HG02763 (cell line): ENCODE measurements around the gene SMYD2.

ENCODE experiments used
- ATAC-seq: cut with Tn5 transposase; IDR thresholded peaks from one replicate; pipeline ENCODE4 v1.9.1; 2021; ENCODE audit warnings: mild to moderate bottlenecking, moderate library complexity; ENCODE audit not compliant: unreplicated experiment

Gene SMYD2

DNA sequence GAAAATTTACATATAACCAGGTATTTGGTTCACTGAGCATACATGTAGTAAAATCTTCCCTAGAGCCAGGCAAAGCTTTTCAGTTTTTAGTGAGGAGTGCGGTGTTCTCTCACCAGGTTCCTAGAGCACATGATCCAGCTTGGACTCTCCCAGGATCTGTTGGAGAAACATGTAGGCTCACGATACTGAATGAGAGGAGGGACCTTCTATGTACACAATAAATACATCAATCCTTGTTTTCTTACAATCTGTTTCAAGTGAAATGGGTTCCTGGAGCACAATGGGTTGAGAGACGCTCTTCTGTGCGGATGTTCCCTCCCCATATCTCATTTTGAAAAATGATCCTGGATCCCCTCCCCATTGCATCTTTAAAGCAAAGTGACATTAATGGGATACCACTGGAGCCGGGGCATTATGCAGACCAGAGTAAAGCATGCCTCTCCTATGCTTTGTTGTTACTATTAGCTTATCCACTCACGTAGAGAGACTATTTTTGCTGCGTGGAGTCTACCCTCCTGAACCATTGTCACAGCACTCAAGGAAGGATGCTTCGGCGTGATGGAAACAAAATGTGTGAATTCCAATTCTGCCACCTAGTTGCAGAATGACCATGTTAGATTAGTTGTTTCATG is 19.3 kb downstream of the SMYD2 start:
- no peak for ATAC-seq

DNA sequence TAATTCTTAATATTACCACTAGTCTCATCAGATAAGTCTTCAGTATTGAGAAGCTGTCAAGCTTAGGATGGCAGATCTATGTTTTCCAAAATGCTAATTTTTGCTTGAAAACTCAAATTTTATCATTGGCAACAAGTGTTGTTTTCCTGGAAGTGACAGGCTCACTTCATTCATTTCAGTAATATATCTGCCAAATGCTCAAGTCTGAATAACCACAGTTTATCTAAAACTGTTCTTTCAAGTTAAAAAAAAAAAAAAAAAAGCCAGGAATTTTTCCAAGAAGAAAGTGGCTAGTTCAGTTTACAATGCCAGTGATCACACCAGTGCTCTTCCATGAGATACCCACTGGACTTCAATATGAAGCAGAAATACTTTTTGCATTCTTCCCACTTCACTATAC is 20.6 kb downstream of the SMYD2 start:
- no peak for ATAC-seq

DNA sequence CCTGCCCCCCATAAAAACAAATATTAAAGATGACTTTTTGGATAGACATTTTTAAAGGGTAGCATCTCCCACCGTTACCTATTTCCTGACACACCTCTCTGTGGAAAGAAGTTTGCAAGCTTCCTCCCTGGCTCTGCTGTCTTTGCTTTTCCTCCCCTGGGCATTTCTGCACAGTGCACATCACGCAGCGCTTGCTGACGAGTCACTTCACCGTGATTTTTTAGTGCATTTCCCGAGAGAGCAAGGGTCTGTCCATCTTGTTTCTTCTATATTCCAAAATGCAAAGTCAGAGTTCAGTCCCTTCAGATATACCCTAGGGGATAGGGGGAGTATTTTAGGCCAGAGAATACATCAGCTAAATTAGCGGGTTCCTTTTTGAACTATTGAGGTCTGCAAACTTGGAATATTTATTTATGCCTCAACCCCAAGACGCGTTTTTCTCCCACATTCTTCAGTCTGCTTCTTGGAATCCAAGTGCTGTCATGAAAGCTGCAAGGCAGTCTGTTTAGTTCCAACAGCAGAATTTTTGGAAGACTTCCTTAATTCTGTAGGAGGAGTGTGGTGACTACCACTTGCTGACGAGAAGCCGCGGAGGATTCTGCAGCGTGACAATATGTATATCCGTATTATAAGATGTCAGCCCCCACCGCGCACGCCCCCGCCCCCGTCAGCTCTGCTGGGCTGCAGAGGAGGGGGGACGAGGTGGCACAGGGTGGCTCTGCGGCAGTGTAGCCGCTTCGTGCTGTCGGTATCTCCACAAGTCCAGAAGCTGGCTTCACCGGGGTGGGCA is 22.4 kb downstream of the SMYD2 start:
- ATAC-seq: no peak

DNA sequence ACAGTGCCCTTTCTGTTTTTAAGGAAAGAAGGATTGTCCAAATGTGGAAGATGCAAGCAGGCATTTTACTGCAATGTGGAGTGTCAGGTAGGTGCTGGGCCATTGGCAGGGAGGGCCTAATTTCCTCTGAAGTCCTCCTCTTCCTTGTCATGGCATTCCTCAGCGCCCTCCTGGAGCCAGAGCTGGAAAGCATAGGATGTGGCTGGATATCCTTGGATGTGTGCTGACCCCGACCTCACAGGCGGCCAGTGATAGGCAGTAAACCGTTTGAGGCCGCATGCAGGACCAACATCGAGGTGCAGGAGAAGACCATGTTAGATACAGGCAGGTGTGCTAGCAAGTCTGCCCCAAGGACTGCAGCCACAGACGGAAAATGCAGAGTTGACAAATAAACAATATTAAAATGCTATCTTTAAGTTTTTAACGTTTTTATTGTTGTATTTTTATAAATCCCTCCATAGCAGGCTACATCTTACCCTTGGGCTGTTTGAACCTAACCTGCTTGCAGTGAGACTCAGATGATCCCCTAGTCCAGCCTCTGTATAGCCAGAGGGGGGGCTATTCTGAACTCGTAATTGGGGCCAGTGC is 24.3 kb downstream of the SMYD2 start:
- no peak for ATAC-seq

DNA sequence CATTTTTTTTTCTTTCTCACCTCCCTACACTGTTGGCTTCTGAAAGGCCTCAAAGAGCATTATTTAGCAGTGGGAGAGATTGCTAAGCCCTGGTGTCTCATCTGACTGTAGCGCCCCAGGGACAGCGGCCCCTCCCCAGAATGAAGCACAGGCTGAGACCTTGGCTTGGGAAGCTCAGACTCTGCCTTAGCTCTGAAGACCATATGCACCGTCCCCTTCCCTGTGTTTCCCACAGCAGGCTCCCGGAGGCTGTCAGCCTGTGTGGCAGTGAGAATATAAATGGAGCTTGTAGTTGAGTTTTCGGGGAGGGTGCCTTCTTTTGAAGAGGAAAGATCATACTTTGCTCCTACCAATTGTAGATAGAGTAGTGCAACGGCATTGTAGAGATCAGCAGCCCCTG is 25.3 kb downstream of the SMYD2 start:
- ATAC-seq: no peak

DNA sequence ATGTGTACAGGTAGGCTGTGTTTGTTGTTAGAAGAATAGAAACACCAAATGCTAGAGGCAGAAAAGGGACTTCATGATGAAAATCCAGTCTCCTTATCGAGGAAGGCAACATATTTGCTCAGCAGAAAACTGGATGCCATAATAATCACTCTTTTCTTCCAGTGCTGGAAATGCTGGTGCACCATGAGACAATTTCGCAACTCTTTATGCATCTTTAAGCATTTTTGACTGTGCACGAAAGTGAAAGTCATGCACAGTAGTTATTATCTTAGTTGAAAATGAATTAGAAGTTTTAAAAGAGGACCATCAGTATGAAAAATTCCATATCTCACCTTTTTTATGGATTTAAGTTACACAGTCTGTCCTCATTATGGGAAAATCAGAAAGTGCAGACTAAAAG is 29.1 kb downstream of the SMYD2 start:
- no peak for ATAC-seq

DNA sequence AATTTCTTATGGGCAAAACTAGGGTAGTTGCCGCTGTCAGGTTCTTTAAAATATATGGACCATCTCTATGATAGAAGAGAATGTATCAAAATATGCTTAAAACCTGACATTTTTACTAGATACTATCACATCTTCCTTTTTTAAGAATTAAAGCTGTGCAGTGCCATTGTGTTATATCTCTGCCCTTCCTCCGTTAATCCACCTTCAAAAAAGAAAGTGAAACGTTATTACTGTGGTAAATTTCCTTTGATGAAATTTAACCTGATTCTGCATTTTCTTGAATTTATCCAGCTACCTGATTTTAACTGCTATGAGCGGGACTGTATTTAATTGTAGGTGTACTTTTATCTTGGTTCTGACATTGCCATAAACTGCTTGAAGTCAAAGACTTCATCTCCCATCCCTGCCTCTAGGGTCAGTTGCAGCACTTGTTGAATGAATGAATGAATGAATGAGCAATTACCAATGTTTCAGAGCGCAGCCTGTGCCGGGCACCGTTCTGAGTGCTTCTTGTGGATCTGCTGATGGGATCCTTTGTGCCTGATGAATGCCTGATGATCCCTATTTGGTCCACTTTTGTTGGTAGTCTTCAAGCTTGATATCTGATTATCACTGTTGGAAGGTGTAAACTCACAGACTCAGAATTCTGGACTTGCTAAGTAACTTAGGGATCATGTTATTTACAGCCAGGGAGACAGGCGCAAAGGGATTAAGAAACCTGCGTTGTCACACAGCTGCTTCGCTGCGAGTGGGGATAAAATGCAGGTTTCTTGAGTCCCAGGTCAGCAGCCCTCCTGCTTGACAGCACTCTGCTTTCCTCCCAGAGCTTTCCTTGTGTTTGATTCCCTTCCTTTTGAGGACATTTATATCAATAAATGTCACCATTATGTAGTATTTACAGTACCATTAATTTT is 30.1 kb downstream of the SMYD2 start:
- ATAC-seq: no peak

DNA sequence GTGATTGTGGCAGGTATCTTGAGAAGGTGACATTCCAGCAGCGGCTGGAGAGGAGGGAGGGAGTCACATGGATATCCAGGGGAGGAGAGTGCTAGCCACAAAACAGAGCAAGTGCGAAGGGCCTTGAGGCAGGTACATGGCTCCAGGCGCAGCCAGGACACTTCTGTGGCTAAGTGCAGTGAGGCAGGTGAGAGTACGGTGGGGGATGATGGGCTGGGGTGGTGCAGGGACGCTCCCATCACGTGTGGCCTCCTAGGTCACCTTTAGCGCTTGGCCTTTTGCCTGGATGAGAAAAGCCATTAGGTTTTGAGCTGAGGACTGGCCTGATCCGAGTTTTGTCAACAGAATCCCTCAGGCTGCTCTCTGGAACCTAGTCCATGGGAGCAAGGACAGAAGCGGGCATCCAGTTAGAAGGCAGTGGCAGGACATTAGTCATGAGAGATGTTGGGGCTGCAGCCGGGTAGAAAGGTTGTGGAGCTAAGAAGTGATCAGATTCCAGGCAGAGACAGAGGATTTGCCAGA is 31.6 kb downstream of the SMYD2 start:
- no peak for ATAC-seq

DNA sequence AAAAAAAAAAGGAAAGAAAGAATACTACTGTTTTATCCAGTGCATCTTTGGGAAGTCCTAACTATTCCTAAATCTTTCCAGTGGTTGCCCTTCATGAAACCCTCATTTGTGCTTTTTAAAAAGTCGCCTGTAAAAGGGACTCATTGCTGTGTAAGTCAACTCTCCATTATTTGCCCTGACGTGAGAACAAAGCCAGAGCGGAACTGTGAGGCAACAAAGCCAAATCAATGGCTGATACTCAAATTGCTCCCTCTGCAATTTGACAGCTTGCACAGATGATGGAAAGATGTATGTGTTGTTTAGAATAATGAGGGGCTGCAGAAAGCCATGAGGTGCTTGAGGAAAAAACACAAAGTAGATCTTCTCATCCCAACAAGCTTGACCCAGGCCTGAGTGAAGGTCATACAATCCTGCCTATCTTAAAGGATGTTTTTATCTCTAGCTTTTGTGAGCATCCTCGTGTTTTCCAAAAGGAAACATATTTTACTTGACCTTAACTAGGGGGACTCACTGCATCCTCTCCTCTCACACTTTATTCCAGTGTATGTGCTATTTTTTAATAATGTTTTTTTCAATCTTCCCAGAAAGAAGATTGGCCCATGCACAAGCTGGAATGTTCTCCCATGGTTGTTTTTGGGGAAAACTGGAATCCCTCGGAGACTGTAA is 33.4 kb downstream of the SMYD2 start:
- no peak for ATAC-seq

DNA sequence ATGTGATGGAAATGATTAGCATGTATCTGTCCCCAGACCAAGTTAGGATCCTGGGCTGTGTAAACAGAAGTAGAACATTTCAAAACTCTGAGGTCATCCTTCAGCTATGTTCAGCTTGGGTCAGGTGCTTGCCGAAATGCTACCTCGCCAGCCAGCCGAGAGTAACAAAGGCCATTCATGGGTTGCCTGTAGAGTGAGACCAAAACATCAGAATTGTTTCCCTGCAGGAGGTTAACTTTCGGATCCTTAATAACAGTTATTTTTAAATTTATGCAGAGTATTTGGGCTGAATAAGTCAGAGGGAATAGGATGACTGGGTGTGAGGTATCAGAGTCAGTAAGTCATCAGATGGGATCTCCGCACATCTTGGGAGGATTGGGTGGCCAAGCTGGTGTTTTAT is 35.6 kb downstream of the SMYD2 start:
- ATAC-seq: no peak

DNA sequence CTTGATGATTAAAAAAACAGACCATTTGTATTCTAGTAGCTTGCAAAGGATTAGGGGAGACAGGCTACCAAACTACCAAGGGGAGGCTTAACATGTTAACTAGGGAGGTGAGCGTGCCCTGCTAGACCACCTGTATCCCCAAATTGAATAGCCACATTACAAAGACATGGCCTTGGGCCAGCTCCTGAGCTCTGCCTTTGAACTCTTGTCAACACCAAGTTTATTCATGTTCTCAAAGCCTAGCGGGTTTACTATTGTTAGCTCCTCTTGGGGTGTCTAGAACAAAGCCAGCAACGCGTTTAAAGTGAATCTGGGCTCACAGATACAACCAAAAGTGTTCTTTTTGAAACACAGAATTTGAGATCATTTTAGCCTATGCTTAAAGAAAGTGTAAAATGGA is 36.3 kb downstream of the SMYD2 start:
- ATAC-seq: no peak

DNA sequence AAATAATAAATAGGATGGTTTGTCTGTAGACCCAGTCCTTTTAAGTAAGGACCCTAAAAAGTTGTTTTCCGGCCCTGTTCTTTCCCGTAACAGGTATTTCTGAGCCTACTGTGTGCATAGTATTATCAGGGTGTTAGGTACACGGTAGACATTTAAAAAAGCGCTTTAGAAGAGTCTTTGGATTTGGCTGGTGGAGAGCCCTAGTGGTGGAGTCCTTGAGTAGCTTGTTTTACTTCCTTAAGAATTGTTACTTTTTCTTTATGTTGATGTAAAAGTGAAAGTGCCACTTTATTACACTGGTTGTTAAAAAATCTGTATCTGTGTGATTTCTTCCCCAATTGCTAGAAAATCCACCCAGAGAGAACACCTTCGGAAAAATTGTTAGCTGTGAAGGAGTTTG is 36.8 kb downstream of the SMYD2 start:
- ATAC-seq: no peak

DNA sequence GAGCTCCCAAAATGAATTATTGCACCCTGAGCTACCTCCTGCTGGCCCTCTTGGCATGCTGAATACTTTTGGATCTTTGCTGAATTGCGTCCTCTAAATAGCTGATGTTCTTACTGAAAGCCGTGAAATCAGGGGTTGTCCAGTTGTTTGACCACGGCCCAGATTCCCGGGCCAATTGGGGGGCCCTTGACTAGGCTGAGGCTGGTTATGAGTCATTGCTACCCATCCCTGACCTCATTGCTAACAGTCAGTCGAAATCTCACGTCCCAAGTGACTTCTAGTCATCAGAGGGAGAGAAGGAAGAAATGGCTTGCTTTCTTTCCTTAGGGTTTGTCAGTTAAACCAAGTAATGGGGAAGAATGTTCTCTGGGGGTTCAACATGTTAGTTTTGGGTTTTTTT is 37.4 kb downstream of the SMYD2 start:
- ATAC-seq: no peak

DNA sequence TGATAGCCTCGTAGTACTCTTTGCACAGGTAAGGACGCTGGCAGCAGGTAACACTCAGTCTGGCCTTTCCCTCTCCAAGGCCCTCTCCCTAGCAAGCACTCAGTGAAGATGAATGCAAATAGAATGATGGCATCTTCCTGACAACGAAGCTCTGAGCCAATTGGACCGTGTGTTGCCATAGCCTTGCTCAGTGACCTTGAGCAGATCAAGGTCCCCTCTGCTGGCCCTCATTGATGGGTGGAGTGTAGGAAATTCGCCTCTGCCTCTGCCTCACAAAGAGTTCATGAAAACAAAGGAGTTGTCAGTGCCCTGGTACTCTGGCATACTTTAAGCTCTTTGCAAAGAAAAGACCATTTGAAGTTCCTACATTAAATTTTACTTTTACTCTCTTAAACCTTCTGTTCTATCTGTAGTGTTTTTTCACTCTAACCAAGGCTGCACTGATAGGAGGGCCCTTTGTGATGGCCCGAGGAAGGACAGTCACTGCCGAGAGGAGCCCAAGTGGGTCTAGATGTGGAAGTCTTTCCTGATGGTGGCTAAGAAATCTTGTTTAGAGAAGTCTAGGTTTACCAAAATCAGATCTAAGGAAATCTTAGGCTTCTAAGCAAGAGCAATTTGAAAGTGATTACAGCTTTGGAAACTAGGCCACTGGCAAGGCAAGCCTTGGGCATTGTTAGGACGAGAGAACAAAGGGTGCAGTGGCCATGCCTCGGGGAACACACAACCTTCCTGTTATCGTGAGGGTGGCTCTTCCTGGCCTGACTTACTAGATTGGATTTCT is 38.2 kb downstream of the SMYD2 start:
- no peak for ATAC-seq

DNA sequence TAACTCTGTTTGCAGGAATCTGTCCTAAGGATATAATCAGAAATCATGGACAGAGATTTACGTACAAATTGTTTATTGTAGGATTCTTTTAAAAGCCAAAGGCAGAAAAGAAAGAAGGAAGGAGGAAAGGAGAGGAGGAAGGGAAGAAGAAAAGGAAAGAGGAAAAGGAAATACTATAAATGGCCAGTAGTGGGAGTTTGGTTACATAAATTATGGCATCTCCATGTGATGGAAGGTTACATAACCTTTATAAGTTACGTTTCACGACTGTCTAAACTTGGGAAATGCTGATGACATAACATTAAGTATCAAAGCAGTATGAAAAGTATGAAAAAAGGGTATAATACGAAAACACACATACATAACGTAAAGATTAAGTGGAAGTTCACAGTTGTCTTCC is 39.0 kb downstream of the SMYD2 start:
- ATAC-seq: no peak

DNA sequence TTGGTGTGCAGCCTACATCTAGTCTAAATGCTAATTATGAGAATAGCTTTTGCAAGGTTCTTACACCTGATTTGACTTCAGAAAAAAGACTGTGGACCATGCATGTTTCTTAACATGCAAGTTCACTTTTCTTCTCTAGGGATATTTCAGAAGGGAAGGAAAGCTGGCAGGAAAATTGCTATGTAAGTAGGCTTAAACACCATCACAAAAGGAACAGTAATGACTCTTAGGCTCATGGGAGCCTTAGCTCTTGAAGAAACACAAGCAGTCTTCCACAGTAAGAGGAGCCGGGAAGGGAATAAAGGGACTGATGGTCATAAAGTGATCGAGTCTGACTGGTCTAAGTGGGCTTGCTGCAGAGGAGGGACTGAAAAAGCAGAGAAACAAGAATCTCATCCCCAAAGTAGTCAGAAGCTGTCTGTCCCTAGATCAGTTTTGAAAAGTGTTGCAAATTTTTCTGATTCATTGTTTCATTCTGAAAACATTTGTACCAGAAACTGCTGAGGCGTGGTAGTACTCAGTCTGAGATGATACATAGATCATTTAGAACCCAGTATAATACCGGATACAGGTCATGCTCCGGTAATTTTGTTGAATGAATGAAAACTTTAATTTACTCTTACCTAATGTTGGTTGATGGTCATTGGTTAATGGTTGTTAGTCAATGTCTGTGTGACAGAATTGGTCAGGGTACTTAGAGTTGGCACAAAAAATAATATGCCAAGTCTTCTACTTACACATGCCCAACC is 40.9 kb downstream of the SMYD2 start:
- ATAC-seq: peak; percentile 39

DNA sequence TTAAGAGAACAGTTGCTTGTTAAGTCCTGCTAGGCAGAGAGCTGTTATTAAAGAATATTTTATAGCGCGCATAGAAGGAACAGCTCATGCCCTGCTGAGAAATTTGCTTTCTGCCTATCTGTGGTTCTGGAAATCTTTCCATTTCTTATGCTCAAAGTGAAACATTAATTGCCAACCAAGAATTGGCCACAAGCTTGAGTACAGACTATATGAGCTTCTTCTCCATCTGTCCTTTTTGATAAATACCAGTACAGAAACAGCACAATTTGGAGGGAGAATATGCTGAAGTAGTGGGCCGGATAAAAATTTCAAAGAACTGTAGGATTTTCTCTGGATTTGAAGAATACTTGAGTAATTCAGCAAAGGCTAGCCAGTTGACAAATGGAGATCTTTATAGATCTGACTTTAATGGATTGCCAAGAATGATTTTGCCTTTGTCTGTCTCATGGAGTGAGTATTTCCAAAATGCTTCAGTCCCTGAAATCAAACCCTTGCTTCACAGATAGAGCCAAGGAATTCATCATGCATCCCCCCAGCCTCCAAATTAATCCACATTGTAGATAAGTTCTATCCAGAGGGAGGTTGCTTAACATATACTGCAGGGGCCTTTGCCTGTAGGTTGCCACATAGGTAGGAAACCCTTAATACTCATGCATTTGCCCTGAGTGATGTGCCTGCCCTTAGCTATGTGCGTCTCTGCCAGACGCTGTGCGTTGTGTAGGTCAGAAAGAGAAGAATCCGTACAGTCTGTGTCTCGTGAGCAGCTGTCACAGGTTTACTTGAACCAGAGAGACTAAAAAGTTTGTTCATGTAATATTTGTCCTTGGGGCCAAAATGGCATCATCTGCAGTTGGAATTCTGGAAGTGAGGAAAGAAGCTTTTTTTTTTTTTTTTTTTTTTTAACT is 44.2 kb downstream of the SMYD2 start:
- no peak for ATAC-seq

DNA sequence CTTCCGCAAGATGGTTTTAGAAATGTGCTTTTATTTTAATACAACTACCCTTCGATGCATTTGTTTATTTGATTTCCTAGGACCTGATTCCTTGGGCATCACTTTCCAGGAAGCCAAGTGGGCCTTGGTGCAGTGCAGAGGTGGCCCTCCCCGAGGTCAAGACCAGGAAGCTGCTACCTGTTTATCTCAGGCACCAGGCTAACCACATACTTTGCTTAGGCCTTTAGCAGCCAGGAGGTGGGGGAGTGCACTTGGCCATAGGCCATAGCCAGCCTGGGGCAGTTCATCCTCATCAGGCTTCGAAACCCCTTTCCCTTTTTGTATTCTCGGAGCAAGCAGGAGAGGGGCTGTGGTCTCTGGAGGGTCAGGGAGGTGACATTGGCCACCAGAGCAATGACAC is 45.4 kb downstream of the SMYD2 start:
- ATAC-seq: peak; percentile 75
